Measurements from ENCODE around the gene RPL26. TPM values are rescaled to one million over a fixed set of nuclear protein-coding genes. Genes with fewer than 3 reads are reported as not detected.

Gene RPL26
- 3,063 TPM for total RNA-seq

GRCh38 chr17:8383143-8383822, at the start of gene RPL26:
TSS of gene RPL26 (minus strand) at chr17:8383193. CDS start at chr17:8382310, 883 bp downstream.

GRCh38 chr17:8397636-8398035, 14.6 kb upstream of the RPL26 start, which contains the start of gene RNF222:
TSS of gene RNF222 (minus strand) at chr17:8397827. CDS start at chr17:8393461, 4,366 bp downstream.

GRCh38 chr17:8376271-8377067, 6.5 kb downstream of the RPL26 start, which contains the start of gene KRABD2:
TSS of gene KRABD2 (minus strand) at chr17:8376704.

GRCh38 chr17:8339540-8339939, 43.5 kb downstream of the RPL26 start, which contains the start of gene ODF4:
TSS of gene ODF4 (plus strand) at chr17:8339840. CDS start at chr17:8340052, 212 bp downstream.

Small RNA genes within 50 kb of the gene (small RNA-seq; reads per million reads assigned to genes)
- gene RF00265, result not detected

Other genes with a start within 250 kb of the RPL26 start
- gene PER1, start 230.8 kb downstream of the RPL26 start, total RNA-seq, result 9.0 TPM
- 86.5 TPM for gene VAMP2, start 220.2 kb downstream of the RPL26 start, total RNA-seq
- gene TMEM107, start 206.8 kb downstream of the RPL26 start, total RNA-seq, result 31.4 TPM
- gene BORCS6, start 193.0 kb downstream of the RPL26 start, total RNA-seq, result 5.1 TPM
- 6.9 TPM for gene AURKB, start 172.6 kb downstream of the RPL26 start, total RNA-seq
- 15.9 TPM for gene CTC1, start 135.1 kb downstream of the RPL26 start, total RNA-seq
- 23.1 TPM for gene PFAS, start 133.9 kb downstream of the RPL26 start, total RNA-seq
- 12.7 TPM for gene RANGRF, start 94.5 kb downstream of the RPL26 start, total RNA-seq
- gene SLC25A35, start 87.8 kb downstream of the RPL26 start, total RNA-seq, result 0.46 TPM
- 1.6 TPM for gene ARHGEF15, start 73.0 kb downstream of the RPL26 start, total RNA-seq
- gene ODF4, start 43.4 kb downstream of the RPL26 start, total RNA-seq, result not detected
- gene RNF222, start 14.6 kb upstream of the RPL26 start, total RNA-seq, result not detected
- 57.9 TPM for gene NDEL1, start 52.7 kb upstream of the RPL26 start, total RNA-seq
- gene MYH10, start 247.5 kb upstream of the RPL26 start, total RNA-seq, result 143 TPM